Heart right ventricle (tissue), 16 donors: ENCODE results near the gene MSL3. TPM values are rescaled to one million over a fixed set of nuclear protein-coding genes. Genes with fewer than 3 reads are reported as not detected.

ENCODE experiments used
- ATAC-seq, 8 donors: fragments of 200-7000 bp; cut with Tn5 transposase; one replicate each; pipeline ENCODE4 v1.9.1; 2020; ENCODE audit warnings: mild to moderate bottlenecking in 8 of 8, moderate library complexity in 8 of 8, moderate number of reproducible peaks in 1 of 8
- DNase-seq, 2 donors: peaks; one replicate each; pipeline ENCODE4 v3.0.0-alpha.2; 2020
- H3K27ac ChIP-seq, 10 donors: fragments of 200-600 bp; sonication (generic) in 2 of 10; one replicate each; pipeline versions ENCODE4 v1.5.0 to v1.8.0; 2020 to 2022; ENCODE audit warnings: mild to moderate bottlenecking in 3 of 10
- H3K27me3 ChIP-seq, 7 donors: fragments of 200-600 bp; one replicate each; pipeline ENCODE4 v1.8.0; 2021 to 2022; ENCODE audit warnings: mild to moderate bottlenecking in 2 of 7
- H3K36me3 ChIP-seq, 9 donors: fragments of 200-600 bp; sonication (generic) in 1 of 9; one replicate each; pipeline versions ENCODE4 v1.5.0 to v1.8.0; 2020 to 2022; ENCODE audit warnings: mild to moderate bottlenecking in 2 of 9
- H3K4me1 ChIP-seq, 9 donors: fragments of 200-600 bp; sonication (generic) in 1 of 9; one replicate each; pipeline versions ENCODE4 v1.5.0 to v1.8.0; 2020 to 2022; ENCODE audit warnings: mild to moderate bottlenecking in 4 of 9
- H3K4me3 ChIP-seq, 10 donors: fragments of 200-600 bp; sonication (generic) in 2 of 10; one replicate each; pipeline versions ENCODE4 v1.5.0 to v1.8.0; 2020 to 2022; ENCODE audit warnings: mild to moderate bottlenecking in 7 of 10, moderate library complexity in 2 of 10
- H3K9me3 ChIP-seq, 11 donors: fragments of 200-600 bp in 10 of 11; sonication (generic) in 2 of 11; one replicate each; pipeline versions ENCODE4 v1.5.0 to v1.8.0; 2013 to 2022; ENCODE audit warnings: mild to moderate bottlenecking in 2 of 11, control low read depth in 1 of 11, moderate library complexity in 1 of 11
- CTCF ChIP-seq, 9 donors: fragments of 200-600 bp; sonication (generic) in 2 of 9; IDR thresholded peaks; one replicate each; pipeline versions ENCODE4 v1.5.0 to v1.8.0; 2021 to 2022; ENCODE audit warnings: antibody characterized with exemption in 9 of 9, mild to moderate bottlenecking in 5 of 9, moderate library complexity in 1 of 9
- WGBS, 2 donors: extraction: QIAGEN DNeasy Blood & Tissue Kit; methylation state at CpG; one replicate each; pipeline ENCODE4 v1.1.7; 2013; ENCODE audit warnings: inconsistent platforms in 1 of 2; 5-methylcytosine and 5-hydroxymethylcytosine counted together
- intact Hi-C, 10 donors: fragments of 100-400 bp; cut with DNase I; formaldehyde crosslinking; loops; one replicate each; pipeline versions ENCODE4 v1.11.1 to v1.14.2; 2022
- polyA plus RNA-seq, 2 donors: library from polyadenylated mRNA; stranded (reverse); fragments of 200-250 nt; gene quantifications; one replicate each; pipeline ENCODE4 v1.2.3, GENCODE V29; 2013
- total RNA-seq, 10 donors: library from RNA; stranded (reverse); fragmentation: NEBNext Ultra II Directional in 3 of 10; extraction: Animal tissue kit (Norgen Biotek cat#: 25700) in 3 of 10; gene quantifications; one replicate each; pipeline versions ENCODE4 v1.2.1 to v1.2.4, GENCODE V29; 2021 to 2023
- donor health status: Arrhythmogenic right ventricular cardiomyopathy.
- donor health status: ischemic (EF 13 %, LVEDD 7.1; RV severe dilation, severe dysfunction).
- donor health status: healthy with polysubstance abuse.
- donor health status: DM: no; HTN: yes; CAD: no.
- donor health status: DM: no; HTN: no; CAD: no.
- donor health status: ischemic (EF 25% LVEDD 6.9; RV normal size, moderate dysfunction).
- donor health status: ischemic (EF 25% LVEDD 5.7; RV mildly dilated, moderate dysfunction).
- donor health status: healthy.
- donor health status: DM: yes; HTN: yes; CAD: no.
- donor health status: Ischemic cardiomyopathy.
- donor health status: ischemic (EF 35%, LVEDD 5.7; RV mildly dilated, moderate dysfunction).
- donor health status: nonischemic (EF 11% LVEDD 7.7; RV severe dilation, severe dysfunction).
- donor health status: DM: yes; HTN: yes; CAD: no.
- donor health status: PGD.
- donor health status: ischemic (EF 29% LVEDD 5.4; RV normal size, mild dysfunction).
- donor health status: nonischemic (EF 23%, LVEDD 6.1; RV moderate dilation, normal function).

MSL3 gene
- total and polyA plus RNA-seq, 12 donors = 7.7 to 24.1 (median 12.2) TPM

- intact Hi-C loops = no loop called here
- 84 to 86% methylated on average over 4 of the region's 4 CpGs for WGBS, 2 donors
- ATAC-seq = no peak
These were observed 7.3 kb upstream of the MSL3 start for GRCh38 chrX:11750694-11751093.

GRCh38 chrX:11751261-11751660, 6.8 kb upstream of the MSL3 start:
- H3K9me3 ChIP-seq = no peaks in the 10 kb centered on the region
- intact Hi-C loops = no loop called here
- H3K36me3 ChIP-seq = no peaks in the 10 kb centered on the region
- H3K4me3 ChIP-seq = no peak overlapping the region
- no peaks in the 10 kb centered on the region for H3K4me1 ChIP-seq
- no peak for ATAC-seq
- TF ChIP-seq CTCF (IDR thresholded peaks at IDR 0.05) = no peak
- H3K27me3 ChIP-seq = peaks cover 0 to 28% (median 0%) of the 10 kb centered on the region in 7 donors
- no peak overlapping the region for H3K27ac ChIP-seq
- DNase-seq = no peak

More at GRCh38 chrX:11750694-11751093, 7.3 kb upstream of the MSL3 start:
- Histone ChIP-seq H3K4me1 (no peaks in the 10 kb centered on the region), H3K9me3 (no peaks in the 10 kb centered on the region), H3K27me3 (peaks cover 0 to 32% (median 0%) of the 10 kb centered on the region in 7 donors), H3K27ac (no peak overlapping the region), H3K4me3 (no peak overlapping the region), H3K36me3 (no peaks in the 10 kb centered on the region)
- TF ChIP-seq CTCF (IDR thresholded peaks at IDR 0.05) = no peak
- no peak for DNase-seq

- DNase-seq (no peak), ATAC-seq (no peak)
- Histone ChIP-seq H3K36me3 (no peaks in the 10 kb centered on the region), H3K9me3 (no peaks in the 10 kb centered on the region), H3K27ac (no peak overlapping the region), H3K4me1 (peaks cover 0 to 6% (median 0%) of the 10 kb centered on the region in 9 donors), H3K27me3 (peaks cover 0 to 13% (median 0%) of the 10 kb centered on the region in 7 donors), H3K4me3 (no peak overlapping the region)
- TF ChIP-seq CTCF (IDR thresholded peaks at IDR 0.05) = no peak
- 99 to 100% methylated on average over 2 of the region's 2 CpGs for WGBS, 2 donors
- intact Hi-C loops = no loop called here
These were observed 4.4 kb upstream of the MSL3 start for GRCh38 chrX:11753668-11754067.

GRCh38 chrX:11754958-11755645, 2.9 kb upstream of the MSL3 start:
- WGBS, 2 donors = 95 to 97% methylated on average over 18 of the region's 18 CpGs
- no peak overlapping the region for H3K4me3 ChIP-seq

More at GRCh38 chrX:11754958-11755645, 2.9 kb upstream of the MSL3 start:
- no peak for DNase-seq
- peaks cover 0 to 13% (median 0%) of the 10 kb centered on the region in 7 donors for H3K27me3 ChIP-seq
- intact Hi-C loops = no loop called here
- no peaks in the 10 kb centered on the region for H3K9me3 ChIP-seq
- no peak for TF ChIP-seq CTCF (IDR thresholded peaks at IDR 0.05)
- ATAC-seq = no peak
- no peak overlapping the region for H3K27ac ChIP-seq
- H3K36me3 ChIP-seq = no peaks in the 10 kb centered on the region
- peaks cover 0 to 8% (median 1%) of the 10 kb centered on the region in 9 donors for H3K4me1 ChIP-seq
